Activated CD4-positive, CD25-positive, alpha-beta regulatory T cell treated with anti-CD3 and anti-CD28 coated beads, Interleukin-2, amount 50 U/mL, for 16 hours (primary cell): Measurements from ENCODE around the gene ITGB2.

Source experiments
- DNase-seq: peaks from one replicate; pipeline ENCODE4 v3.0.0-alpha.2; 2020; ENCODE audit warnings: low read depth, low spot score

The ITGB2 gene

GRCh38 chr21:44910229-44911067 lies 10.3 kb downstream of the ITGB2 start:
- DNase-seq = no peak

- DNase-seq = no peak
Measured at GRCh38 chr21:44909719-44910118, 11.0 kb downstream of the ITGB2 start.

GRCh38 chr21:44908908-44909307 lies 11.8 kb downstream of the ITGB2 start:
- DNase-seq = no peak

GRCh38 chr21:44907966-44908895 lies 12.5 kb downstream of the ITGB2 start:
- no peak for DNase-seq

GRCh38 chr21:44907225-44907965 lies 13.3 kb downstream of the ITGB2 start:
- DNase-seq = no peak

GRCh38 chr21:44905728-44906090 lies 15.0 kb downstream of the ITGB2 start:
- DNase-seq = no peak

- no peak for DNase-seq
Measured at GRCh38 chr21:44905016-44905727, 15.5 kb downstream of the ITGB2 start.

- no peak for DNase-seq
Measured at GRCh38 chr21:44904141-44904923, 16.4 kb downstream of the ITGB2 start.

GRCh38 chr21:44903689-44904088 lies 17.0 kb downstream of the ITGB2 start:
- DNase-seq = no peak

- DNase-seq = no peak
Measured at GRCh38 chr21:44903050-44903685, 17.5 kb downstream of the ITGB2 start.

GRCh38 chr21:44902268-44903049 lies 18.2 kb downstream of the ITGB2 start:
- no peak for DNase-seq

GRCh38 chr21:44901391-44902074 lies 19.2 kb downstream of the ITGB2 start:
- DNase-seq = no peak

- no peak for DNase-seq
Measured at GRCh38 chr21:44900559-44901251, 20.0 kb downstream of the ITGB2 start.

GRCh38 chr21:44899768-44900558 lies 20.7 kb downstream of the ITGB2 start:
- no peak for DNase-seq

GRCh38 chr21:44898851-44899767 lies 21.6 kb downstream of the ITGB2 start:
- DNase-seq = no peak

GRCh38 chr21:44898011-44898488 lies 22.6 kb downstream of the ITGB2 start:
- DNase-seq = no peak
